ENCODE data around the gene FOXF1.

- TF ChIP-seq YY1 (IDR thresholded peaks at IDR 0.05; ENCODE audit: insufficient read depth, insufficient read length) (no peak), ZNF274 (IDR thresholded peaks at IDR 0.05; ENCODE audit: low read depth, low read length) (no peak), SUZ12 (IDR thresholded peaks at IDR 0.05; ENCODE audit: extremely low read depth, insufficient read depth, insufficient read length) (no peak)
These were observed 5.8 kb upstream of the FOXF1 start for GRCh38 chr16:86504315-86505184.

Data from NT2/D1 (cell line).